Calu3 (cell line): ENCODE data around the gene GPR31. TPM values are rescaled to one million over a fixed set of nuclear protein-coding genes. Genes with fewer than 3 reads are reported as not detected.

ENCODE experiments used
- BruUV-seq: library from RNA; stranded (reverse); fragments of 400-500 nt; replicated peaks from 2 replicates; lab custom pipeline; 2021; lab: Mats Ljungman, UMichigan
- CTCF ChIA-PET: fragments of 300-600 bp; sonication (Branson Sonifier 250); formaldehyde crosslinking; loops from one replicate; lab custom pipeline; 2022; ENCODE audit warnings: antibody characterized with exemption; lab: Charles Lee
- DNase-seq: peaks from one replicate; pipeline ENCODE4 v3.0.0; 2022
- H3K27ac Mint-ChIP-seq: one replicate; pipeline ENCODE4 v1.8.0; 2022; ENCODE audit warnings: mixed read lengths; ENCODE audit not compliant: unreplicated experiment
- H3K27me3 Mint-ChIP-seq: one replicate; pipeline ENCODE4 v1.8.0; 2022; ENCODE audit warnings: mixed read lengths; ENCODE audit not compliant: unreplicated experiment
- H3K36me3 Mint-ChIP-seq: one replicate; pipeline ENCODE4 v1.8.0; 2022; ENCODE audit warnings: mild to moderate bottlenecking, moderate library complexity, mixed read lengths; ENCODE audit not compliant: insufficient read depth, unreplicated experiment
- H3K4me1 Mint-ChIP-seq: one replicate; pipeline ENCODE4 v1.8.0; 2022; ENCODE audit warnings: mild to moderate bottlenecking, low read depth, mixed read lengths; ENCODE audit not compliant: unreplicated experiment
- H3K4me3 Mint-ChIP-seq: one replicate; pipeline ENCODE4 v1.8.0; 2022; ENCODE audit warnings: mild to moderate bottlenecking, low read depth, moderate library complexity, mixed read lengths; ENCODE audit not compliant: unreplicated experiment
- H3K9me3 Mint-ChIP-seq: one replicate; pipeline ENCODE4 v1.8.0; 2022; ENCODE audit warnings: low read depth, mixed read lengths; ENCODE audit not compliant: unreplicated experiment
- intact Hi-C: fragments of 100-400 bp; cut with micrococcal nuclease; formaldehyde crosslinking; loops from one replicate; pipeline ENCODE4 v1.10.0; 2022; ENCODE audit not compliant: unreplicated experiment
- total RNA-seq: library from RNA; stranded (reverse); gene quantifications from 2 replicates; pipeline ENCODE4 v1.2.3, GENCODE V29; 2022
- TF ChIP-seq, protein P1 (sequence below): fragments of 200-600 bp; IDR thresholded peaks from one replicate; pipeline ENCODE4 v1.8.0; 2022; ENCODE audit warnings: antibody characterized with exemption; ENCODE audit not compliant: unreplicated experiment

The GPR31 gene
- total RNA-seq, 1 experiment from 2014 or later = not detected

DNA sequence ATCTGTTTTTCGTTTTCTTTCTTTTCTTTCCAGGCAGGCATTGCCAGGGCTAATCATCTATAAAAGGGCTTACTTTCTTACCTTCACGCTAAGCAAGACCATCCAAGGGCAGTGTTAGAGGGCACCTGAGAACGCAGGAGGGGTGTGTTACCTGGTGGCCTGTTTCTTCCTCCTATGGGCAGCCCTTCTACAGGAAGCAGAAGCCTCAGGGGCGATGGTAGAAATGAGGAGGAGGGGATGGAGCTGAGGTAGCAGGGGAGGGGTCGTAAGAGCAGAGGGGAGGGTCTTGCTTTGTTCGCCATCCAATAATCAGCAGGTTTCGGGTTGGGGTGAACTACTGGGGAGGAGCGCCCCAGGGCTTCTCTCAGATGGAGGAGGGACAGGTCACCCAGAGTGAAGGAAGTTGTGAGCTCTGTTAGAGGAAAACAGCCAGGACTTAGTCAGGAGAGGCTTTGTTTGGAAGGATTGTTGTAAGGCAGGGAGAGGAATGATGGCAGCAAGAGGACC is 36.4 kb downstream of the GPR31 start:
- H3K4me3 Mint-ChIP-seq = no peak overlapping the region
- H3K27me3 Mint-ChIP-seq = peaks cover 65% of the 10 kb centered on the region
- H3K27ac Mint-ChIP-seq = no peak overlapping the region
- no TSS peak for BruUV-seq
- intact Hi-C loops = no loop called here
- TF ChIP-seq, protein P1, sequence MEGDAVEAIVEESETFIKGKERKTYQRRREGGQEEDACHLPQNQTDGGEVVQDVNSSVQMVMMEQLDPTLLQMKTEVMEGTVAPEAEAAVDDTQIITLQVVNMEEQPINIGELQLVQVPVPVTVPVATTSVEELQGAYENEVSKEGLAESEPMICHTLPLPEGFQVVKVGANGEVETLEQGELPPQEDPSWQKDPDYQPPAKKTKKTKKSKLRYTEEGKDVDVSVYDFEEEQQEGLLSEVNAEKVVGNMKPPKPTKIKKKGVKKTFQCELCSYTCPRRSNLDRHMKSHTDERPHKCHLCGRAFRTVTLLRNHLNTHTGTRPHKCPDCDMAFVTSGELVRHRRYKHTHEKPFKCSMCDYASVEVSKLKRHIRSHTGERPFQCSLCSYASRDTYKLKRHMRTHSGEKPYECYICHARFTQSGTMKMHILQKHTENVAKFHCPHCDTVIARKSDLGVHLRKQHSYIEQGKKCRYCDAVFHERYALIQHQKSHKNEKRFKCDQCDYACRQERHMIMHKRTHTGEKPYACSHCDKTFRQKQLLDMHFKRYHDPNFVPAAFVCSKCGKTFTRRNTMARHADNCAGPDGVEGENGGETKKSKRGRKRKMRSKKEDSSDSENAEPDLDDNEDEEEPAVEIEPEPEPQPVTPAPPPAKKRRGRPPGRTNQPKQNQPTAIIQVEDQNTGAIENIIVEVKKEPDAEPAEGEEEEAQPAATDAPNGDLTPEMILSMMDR = no peak
- H3K4me1 Mint-ChIP-seq = peaks cover 9% of the 10 kb centered on the region
- no peak for DNase-seq
- CTCF ChIA-PET = interaction anchor here (0.6 kb wide), 1 partner anchor 1314 kb away, joined by 3 read pairs; no protein-coding TSS in a partner anchor
- no peaks in the 10 kb centered on the region for H3K36me3 Mint-ChIP-seq
- H3K9me3 Mint-ChIP-seq = no peaks in the 10 kb centered on the region

DNA sequence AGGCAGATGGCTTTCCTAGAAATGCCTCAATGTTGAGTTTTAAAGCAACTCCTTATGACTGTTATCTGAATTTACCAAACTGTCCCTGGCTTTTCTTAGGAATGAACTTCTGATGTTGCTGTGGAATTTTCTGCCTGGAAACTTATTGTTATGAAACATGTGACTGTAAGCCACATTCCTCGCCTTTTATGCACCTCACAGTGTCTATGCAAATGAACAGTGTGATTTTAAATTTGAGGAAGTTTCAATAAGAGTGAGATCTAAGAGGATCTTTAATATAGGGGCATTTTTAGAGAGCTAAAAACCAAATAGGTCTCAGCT is 37.2 kb downstream of the GPR31 start:
- H3K36me3 Mint-ChIP-seq = no peaks in the 10 kb centered on the region
- BruUV-seq = no TSS peak
- DNase-seq = no peak
- peaks cover 9% of the 10 kb centered on the region for H3K4me1 Mint-ChIP-seq
- CTCF ChIA-PET = interaction anchor here (0.6 kb wide), 1 partner anchor 1314 kb away, joined by 3 read pairs; no protein-coding TSS in a partner anchor
- no peak overlapping the region for H3K27ac Mint-ChIP-seq
- H3K9me3 Mint-ChIP-seq = no peaks in the 10 kb centered on the region
- peaks cover 73% of the 10 kb centered on the region for H3K27me3 Mint-ChIP-seq
- intact Hi-C loops = no loop called here
- H3K4me3 Mint-ChIP-seq = no peak overlapping the region
- TF ChIP-seq, protein P1 = no peak

DNA sequence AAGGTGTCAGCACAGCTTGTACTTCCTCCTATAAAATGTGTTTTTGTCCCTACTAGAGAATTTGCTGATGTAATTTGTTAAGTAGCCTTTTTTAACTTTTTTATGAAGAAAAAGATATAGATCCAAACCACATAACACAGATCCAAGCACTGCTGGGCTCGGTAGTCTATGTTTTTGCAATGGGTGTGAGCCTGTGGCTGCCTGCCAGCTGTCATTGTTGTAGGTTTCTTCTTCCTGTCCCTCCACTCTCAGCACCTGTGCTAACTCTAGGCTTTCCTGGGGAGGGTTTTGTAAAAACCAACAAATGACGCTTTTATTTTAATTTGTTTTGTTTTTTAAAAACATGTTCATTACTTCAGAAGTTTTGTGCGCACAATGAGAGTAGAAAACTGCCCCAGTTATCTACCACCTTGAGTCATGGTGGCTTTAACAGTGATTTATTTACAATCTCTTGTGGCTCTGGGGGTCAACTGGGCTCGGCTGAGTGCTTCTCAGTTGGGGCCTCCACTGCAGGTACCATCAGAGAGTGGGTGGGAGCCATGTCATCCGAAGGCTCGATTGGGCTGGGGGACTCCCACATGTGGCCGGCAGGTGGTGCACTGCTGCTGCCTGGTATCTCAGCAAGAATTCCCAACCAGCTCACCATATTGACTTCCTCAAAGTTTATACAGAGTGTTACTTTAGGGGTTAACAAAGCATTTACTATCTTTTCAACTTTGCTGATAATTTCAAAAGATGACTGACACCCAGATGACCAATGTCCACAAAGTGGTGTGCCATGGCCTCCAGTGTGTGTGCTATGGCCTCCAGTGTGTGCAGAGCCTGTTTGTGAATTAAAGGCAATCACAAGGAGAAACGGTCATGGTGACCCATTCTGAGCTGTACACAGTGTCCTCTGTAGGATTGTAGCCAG is 37.9 kb downstream of the GPR31 start:
- CTCF ChIA-PET = interaction anchor here (1.1 kb wide), 1 partner anchor 22 kb away, joined by 3 read pairs; no protein-coding TSS in a partner anchor
- Mint-ChIP-seq H3K36me3 (no peaks in the 10 kb centered on the region), H3K27me3 (peaks cover 80% of the 10 kb centered on the region), H3K4me1 (peaks cover 9% of the 10 kb centered on the region), H3K27ac (no peak overlapping the region), H3K4me3 (no peak overlapping the region), H3K9me3 (no peaks in the 10 kb centered on the region)
- TF ChIP-seq, protein P1 = no peak
- DNase-seq = no peak
- intact Hi-C loops = no loop called here
- no TSS peak for BruUV-seq

DNA sequence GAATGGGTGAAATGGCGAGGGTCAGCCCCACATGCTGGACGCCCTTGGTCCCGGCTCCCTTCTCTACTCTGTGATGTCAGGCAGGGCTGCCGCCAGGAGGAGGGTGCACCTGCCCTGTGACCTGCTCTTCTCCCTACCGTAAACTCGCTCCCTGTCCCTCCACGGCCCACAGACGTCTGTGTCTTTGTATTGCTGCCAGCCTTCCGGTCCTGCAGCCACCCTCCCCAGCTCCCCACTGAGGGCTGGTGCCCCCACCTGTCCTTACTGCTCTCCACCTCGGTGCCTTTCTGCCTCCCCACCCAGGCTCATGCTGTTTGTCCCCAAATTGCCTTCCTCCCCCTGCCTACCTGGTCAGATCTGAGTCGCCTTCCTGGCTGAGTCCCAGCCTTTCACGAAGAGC is 38.9 kb downstream of the GPR31 start:
- no peak overlapping the region for H3K27ac Mint-ChIP-seq
- no peak for DNase-seq
- H3K9me3 Mint-ChIP-seq = no peaks in the 10 kb centered on the region
- TF ChIP-seq, protein P1 = no peak
- peaks cover 9% of the 10 kb centered on the region for H3K4me1 Mint-ChIP-seq
- CTCF ChIA-PET = no interaction called here
- BruUV-seq = no TSS peak
- no peak overlapping the region for H3K4me3 Mint-ChIP-seq
- no peaks in the 10 kb centered on the region for H3K36me3 Mint-ChIP-seq
- peaks cover 89% of the 10 kb centered on the region for H3K27me3 Mint-ChIP-seq
- intact Hi-C loops = no loop called here
